Naive thymus-derived CD8-positive, alpha-beta T cell (primary cell): Measurements from ENCODE around the gene CASP1. TPM values are rescaled to one million over a fixed set of nuclear protein-coding genes. Genes with fewer than 3 reads are reported as not detected.
"Not testable (repeated sequence)": the region's sequence is repeated elsewhere in the genome, so short reads cannot be mapped to it uniquely, and the experiment has no call there.

Experiments
- ATAC-seq, 2 donors: fragments of 150-1000 bp; cut with Tn5 transposase in 1 of 2; sonication (Bioruptor Pico), chemical (Tn5 transposase) in 1 of 2; 1 replicate in 1 of 2; 2 replicates in 1 of 2; pipeline ENCODE4 v1.10.0; 2021; ENCODE audit warnings: mild to moderate bottlenecking in 2 of 2, moderate library complexity in 2 of 2
- POLR2A ChIA-PET: fragments of 350-600 bp; sonication (Branson Sonifier 250); formaldehyde crosslinking; loops from one replicate; lab custom pipeline; 2021; ENCODE audit warnings: antibody characterized with exemption; lab: Charles Lee
- DNase-seq, 10 donors: peaks; one replicate each; pipeline versions ENCODE4 v3.0.0 to v3.0.0-alpha.2; 2020 to 2022
- H3K27ac Mint-ChIP-seq, 10 donors: one replicate each; pipeline ENCODE4 v1.8.0; 2020 to 2022; ENCODE audit warnings: mild to moderate bottlenecking in 10 of 10, mixed read lengths in 10 of 10, moderate library complexity in 4 of 10, inconsistent platforms in 1 of 10
- H3K27me3 Mint-ChIP-seq, 5 donors: one replicate each; pipeline ENCODE4 v1.8.0; 2021 to 2022; ENCODE audit warnings: mixed read lengths in 5 of 5
- H3K36me3 Mint-ChIP-seq, 3 donors: one replicate each; pipeline ENCODE4 v1.8.0; 2020 to 2022; ENCODE audit warnings: mixed read lengths in 3 of 3, mild to moderate bottlenecking in 2 of 3, inconsistent platforms in 1 of 3
- H3K4me1 Mint-ChIP-seq, 4 donors: one replicate each; pipeline ENCODE4 v1.8.0; 2021 to 2022; ENCODE audit warnings: mixed read lengths in 4 of 4
- H3K4me3 Mint-ChIP-seq, 10 donors: one replicate each; pipeline ENCODE4 v1.8.0; 2020 to 2022; ENCODE audit warnings: mild to moderate bottlenecking in 10 of 10, mixed read lengths in 10 of 10, moderate library complexity in 6 of 10, inconsistent platforms in 1 of 10
- H3K9me3 Mint-ChIP-seq, 9 donors: one replicate each; pipeline ENCODE4 v1.8.0; 2020 to 2022; ENCODE audit warnings: mixed read lengths in 9 of 9, mild to moderate bottlenecking in 3 of 9, inconsistent platforms in 1 of 9, moderate library complexity in 1 of 9
- polyA plus RNA-seq, 3 donors: library from polyadenylated mRNA; unstranded; fragments of 300-500 nt; fragmentation: Illumina TruSeq; gene quantifications; one replicate each; pipeline ENCODE4 v1.2.3, GENCODE V29; 2021
- total RNA-seq, 8 experiments: library from RNA in 2 of 8; stranded (reverse) in 2 of 8; gene quantifications; one replicate each; pipeline ENCODE4 v1.2.3 and lab custom pipeline; 2021 to 2026

CASP1 gene
- total and polyA plus RNA-seq, 5 experiments from 2014 or later = 42.8 to 96.1 (median 63.9) TPM

DNA sequence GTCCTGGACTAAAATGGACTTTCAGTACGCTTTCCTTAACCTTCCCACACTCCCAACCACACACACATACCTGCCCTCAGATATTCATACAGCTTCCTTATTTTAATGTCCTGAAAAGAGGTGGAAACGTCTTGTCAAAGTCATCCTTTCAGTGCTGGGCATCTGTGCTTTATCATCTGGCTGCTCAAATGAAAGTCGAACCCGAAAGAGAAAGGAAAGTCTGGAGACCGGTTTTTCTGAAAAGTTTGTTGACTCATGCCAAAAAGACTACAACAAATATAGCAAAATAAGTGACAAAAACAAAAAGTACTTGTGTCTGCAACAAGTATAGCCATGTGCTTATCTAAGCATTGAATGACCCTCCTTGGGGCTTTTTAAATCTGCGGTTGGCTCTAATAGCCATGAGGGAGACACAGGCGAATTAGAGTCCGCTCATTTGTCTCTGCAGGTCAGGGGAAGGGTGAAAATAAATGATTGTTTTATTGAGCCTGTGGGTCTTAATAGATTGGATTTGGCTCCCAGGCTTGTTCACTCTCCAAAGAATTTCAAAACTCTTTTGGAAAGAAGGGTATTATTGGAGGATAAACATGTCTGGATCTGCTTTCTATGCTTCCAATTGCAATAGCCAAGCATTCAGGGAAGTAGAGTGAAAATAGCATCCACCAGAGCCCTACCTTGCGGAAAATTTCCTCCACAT lies 28.4 kb upstream of the CASP1 start:
- H3K4me3 Mint-ChIP-seq, H3K4me1 Mint-ChIP-seq, H3K27ac Mint-ChIP-seq: not testable (repeated sequence)

DNA sequence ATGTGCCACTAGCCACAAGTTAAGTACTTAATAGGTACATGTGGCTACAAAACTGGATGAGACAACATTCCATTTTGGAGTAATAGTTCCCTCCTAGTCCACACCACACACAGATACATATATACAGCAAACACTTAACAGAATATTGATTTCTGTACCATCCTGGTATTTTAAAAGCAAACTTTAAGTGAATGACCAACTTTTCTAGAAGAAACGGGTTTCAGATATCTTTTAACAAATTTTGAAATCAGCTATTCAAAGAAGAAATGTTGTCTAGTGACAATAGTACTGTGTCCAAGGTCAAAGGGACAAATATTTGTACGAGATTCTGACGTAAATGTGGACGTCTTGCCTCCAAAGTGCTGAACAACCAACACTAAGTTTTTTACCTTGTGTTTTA lies 22.5 kb upstream of the CASP1 start:
- Mint-ChIP-seq H3K4me3 (no peak overlapping the region), H3K4me1 (peaks cover 0 to 2% (median 0%) of the 10 kb centered on the region in 4 donors), H3K27ac (no peak overlapping the region), H3K27me3 (peaks cover 0 to 15% (median 2%) of the 10 kb centered on the region in 5 donors), H3K9me3 (no peaks in the 10 kb centered on the region), H3K36me3 (no peaks in the 10 kb centered on the region)
- ATAC-seq (no peak), DNase-seq (no peak)
- POLR2A ChIA-PET = interaction anchor here (0.6 kb wide), 1 partner anchor 44 kb away, joined by 3 read pairs; no protein-coding TSS in a partner anchor

More for the DNA sequence above, 28.4 kb upstream of the CASP1 start:
- H3K9me3 Mint-ChIP-seq, ATAC-seq, DNase-seq, H3K36me3 Mint-ChIP-seq, POLR2A ChIA-PET: not testable (repeated sequence)
- H3K27me3 Mint-ChIP-seq = peaks cover 0 to 15% (median 0%) of the 10 kb centered on the region in 5 donors

DNA sequence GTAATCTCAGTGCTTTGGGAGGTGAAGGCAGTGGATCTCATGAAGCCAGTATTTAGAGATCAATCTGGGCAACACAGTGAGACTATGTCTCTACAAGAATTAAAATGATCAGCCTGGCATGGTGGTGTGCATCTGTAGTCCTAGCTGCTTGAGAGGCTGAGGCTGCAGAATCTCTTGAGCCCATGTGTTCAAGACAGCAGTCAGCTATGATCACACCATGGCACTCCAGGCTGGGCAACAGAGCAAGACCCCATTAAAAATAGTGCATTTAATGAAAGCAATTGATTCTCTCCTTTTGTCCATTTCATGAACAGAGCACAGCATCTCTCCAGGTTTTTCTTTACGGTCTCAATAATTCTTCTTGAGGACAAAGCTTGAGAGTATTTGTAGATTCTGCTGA lies 21.5 kb upstream of the CASP1 start:
- Mint-ChIP-seq H3K27me3 (peaks cover 0 to 15% (median 2%) of the 10 kb centered on the region in 5 donors), H3K4me3 (no peak overlapping the region), H3K36me3 (no peaks in the 10 kb centered on the region), H3K4me1 (peaks cover 0 to 2% (median 0%) of the 10 kb centered on the region in 4 donors), H3K27ac (no peak overlapping the region), H3K9me3 (no peaks in the 10 kb centered on the region)
- ATAC-seq (no peak), DNase-seq (no peak)
- POLR2A ChIA-PET = no interaction called here

DNA sequence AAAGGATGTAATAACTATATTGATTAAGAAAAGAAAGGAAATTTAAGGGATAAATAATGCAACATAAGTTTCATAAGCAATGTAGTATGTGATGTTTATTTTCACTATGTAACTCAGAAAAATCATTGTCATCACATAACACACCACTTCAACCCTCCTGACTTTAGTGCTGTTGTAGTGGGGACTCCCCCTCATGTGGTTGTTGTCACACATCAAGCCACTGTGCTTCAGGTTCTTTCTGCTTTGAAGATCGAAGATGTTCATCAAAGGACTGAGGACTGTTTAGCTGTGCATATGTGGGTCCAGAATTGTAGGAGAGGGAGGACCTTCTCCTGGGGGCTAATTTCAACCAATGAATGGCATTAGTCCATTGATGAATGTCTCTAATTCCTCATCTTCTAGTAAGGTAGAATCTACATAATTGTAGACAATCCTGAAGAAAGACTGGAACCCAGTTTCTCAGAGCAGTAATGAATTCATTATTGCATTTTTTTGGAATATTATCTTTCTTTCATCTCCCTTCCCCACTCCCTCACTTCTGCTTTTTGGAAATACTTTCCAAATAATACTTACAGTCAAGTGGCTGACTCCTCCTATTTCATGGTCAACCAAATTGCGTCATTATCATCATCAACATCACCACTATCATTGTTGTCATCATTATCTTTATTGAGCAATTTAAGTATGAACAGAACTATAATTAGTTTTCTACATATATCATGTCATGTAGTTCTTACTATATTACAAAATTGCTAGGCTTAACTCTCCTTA lies 20.0 kb upstream of the CASP1 start:
- no peak overlapping the region for H3K27ac Mint-ChIP-seq
- H3K4me1 Mint-ChIP-seq = peaks cover 0 to 2% (median 0%) of the 10 kb centered on the region in 4 donors
- H3K36me3 Mint-ChIP-seq = no peaks in the 10 kb centered on the region
- ATAC-seq (peak in 1 of 2 donors; percentile 75), DNase-seq (peak in 1 of 10 donors; percentile 21)
- H3K4me3 Mint-ChIP-seq = no peak overlapping the region
- peaks cover 0 to 4% (median under 1%) of the 10 kb centered on the region in 5 donors for H3K27me3 Mint-ChIP-seq
- POLR2A ChIA-PET = no interaction called here
- no peaks in the 10 kb centered on the region for H3K9me3 Mint-ChIP-seq

DNA sequence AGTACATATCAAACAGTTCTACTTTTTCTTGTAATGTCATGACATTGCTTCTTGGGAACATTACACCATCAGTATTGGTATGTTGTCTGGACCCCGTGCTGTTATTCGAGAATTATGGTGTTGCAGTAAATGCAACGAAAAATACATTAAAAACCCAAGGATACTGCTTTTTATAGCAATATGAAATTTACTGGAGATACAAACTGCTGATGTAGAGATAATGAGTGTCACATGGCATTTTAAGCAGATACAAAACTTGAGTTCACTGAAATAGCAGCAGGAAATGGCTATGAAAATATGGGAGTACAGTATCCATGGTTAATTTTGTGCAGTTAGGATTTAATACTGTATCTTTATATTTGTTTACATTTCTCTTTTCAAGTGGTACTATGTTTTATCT lies 17.5 kb upstream of the CASP1 start:
- Mint-ChIP-seq H3K4me3 (no peak overlapping the region), H3K27ac (no peak overlapping the region), H3K4me1 (peaks cover 0 to 2% (median 0%) of the 10 kb centered on the region in 4 donors), H3K36me3 (no peaks in the 10 kb centered on the region), H3K9me3 (no peaks in the 10 kb centered on the region), H3K27me3 (peaks cover 0 to 4% (median 0%) of the 10 kb centered on the region in 5 donors)
- POLR2A ChIA-PET = no interaction called here
- no peak for DNase-seq
- ATAC-seq = no peak

DNA sequence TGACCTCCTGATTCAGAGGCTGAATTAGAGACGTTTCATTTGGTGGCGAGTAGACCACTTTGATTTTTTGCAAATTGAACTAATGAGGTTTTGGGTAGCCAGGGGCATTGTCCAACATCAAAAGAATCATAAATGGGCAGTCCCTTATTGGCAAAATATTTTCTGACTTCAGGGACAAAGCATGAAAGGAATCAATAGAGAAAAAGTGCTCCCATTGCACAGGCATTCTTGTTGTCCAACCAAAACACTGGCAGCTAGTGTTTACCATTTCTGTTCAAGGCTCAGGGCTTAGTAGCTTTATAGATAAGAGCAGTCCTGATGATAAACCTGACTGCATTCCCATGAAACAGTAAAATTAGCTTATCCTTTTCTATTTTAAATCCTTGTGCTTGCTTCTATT lies 16.6 kb upstream of the CASP1 start:
- DNase-seq (no peak), ATAC-seq (no peak)
- Mint-ChIP-seq H3K9me3 (no peaks in the 10 kb centered on the region), H3K27ac (no peak overlapping the region), H3K27me3 (peaks cover 0 to 4% (median 0%) of the 10 kb centered on the region in 5 donors), H3K4me3 (no peak overlapping the region), H3K36me3 (no peaks in the 10 kb centered on the region), H3K4me1 (peaks cover 0 to 5% (median under 1%) of the 10 kb centered on the region in 4 donors)
- POLR2A ChIA-PET = no interaction called here

DNA sequence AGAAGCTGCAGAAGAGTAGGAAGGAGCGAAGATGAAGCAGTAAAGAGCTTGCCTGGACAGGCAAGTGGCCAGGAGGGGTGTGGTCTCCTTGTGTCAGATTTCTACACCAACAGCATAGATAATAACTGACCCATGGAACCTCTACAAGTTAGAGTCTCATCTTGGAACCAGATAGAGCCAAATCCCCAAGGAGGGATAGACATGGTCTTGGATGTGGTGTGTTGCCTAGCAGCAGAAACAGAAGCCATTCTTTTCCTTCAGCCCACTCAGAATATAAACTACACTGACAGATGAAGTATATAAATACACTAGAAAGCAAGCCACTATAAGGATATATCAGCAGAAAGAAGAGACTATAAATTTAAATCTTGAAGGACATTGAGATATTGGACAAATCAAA lies 14.5 kb upstream of the CASP1 start:
- no peak overlapping the region for H3K4me3 Mint-ChIP-seq
- no peaks in the 10 kb centered on the region for H3K9me3 Mint-ChIP-seq
- POLR2A ChIA-PET = interaction anchor here (0.7 kb wide), 1 partner anchor 14 kb away, joined by 3 read pairs; no protein-coding TSS in a partner anchor
- no peak overlapping the region for H3K27ac Mint-ChIP-seq
- H3K4me1 Mint-ChIP-seq = peaks cover 4 to 18% (median 16%) of the 10 kb centered on the region in 4 donors
- ATAC-seq (no peak), DNase-seq (no peak)
- H3K36me3 Mint-ChIP-seq = no peaks in the 10 kb centered on the region
- peaks cover 0 to 2% (median 0%) of the 10 kb centered on the region in 5 donors for H3K27me3 Mint-ChIP-seq

DNA sequence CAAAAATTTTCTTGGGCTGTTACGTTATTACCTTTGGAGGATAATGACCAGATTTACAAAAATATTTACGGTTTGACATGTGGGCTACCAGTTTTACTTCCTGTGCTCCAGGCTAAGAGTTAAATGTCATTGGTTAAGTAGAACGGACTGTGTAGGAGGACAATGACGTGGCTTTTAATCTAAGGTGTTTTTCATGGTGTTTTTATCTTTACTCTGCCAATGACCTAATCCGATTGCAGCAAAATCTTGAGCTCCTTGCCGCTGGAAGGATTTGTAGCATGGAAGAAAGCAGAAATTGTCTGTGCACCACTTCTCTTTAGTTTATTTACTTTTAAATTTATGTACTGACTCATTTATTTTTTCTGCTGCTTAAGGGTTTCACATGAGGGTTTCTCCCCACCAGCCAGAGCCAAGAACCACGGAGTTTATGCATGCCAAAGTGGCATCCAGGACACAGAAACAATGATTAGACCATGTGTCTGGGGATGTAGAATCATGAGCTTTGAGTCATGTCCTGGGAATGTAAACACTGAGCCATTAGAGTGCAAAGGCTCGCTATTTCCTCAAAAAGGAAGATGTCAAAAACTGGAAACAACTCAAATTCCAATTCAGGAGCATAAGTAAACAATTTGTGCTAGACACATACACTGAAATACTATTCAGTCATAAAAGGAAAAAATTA lies 12.1 kb upstream of the CASP1 start:
- Mint-ChIP-seq H3K27me3 (peaks cover 0 to 2% (median 0%) of the 10 kb centered on the region in 5 donors), H3K27ac (peak overlapping the region in 3 of 10 donors; percentile 9 to 52 (median 9)), H3K4me1 (peaks cover 13 to 38% (median 36%) of the 10 kb centered on the region in 4 donors), H3K9me3 (no peaks in the 10 kb centered on the region), H3K4me3 (peak overlapping the region in 1 of 10 donors; percentile 31), H3K36me3 (peaks cover 0 to 4% (median 0%) of the 10 kb centered on the region in 3 donors)
- DNase-seq (no peak), ATAC-seq (no peak)
- POLR2A ChIA-PET = no interaction called here

DNA sequence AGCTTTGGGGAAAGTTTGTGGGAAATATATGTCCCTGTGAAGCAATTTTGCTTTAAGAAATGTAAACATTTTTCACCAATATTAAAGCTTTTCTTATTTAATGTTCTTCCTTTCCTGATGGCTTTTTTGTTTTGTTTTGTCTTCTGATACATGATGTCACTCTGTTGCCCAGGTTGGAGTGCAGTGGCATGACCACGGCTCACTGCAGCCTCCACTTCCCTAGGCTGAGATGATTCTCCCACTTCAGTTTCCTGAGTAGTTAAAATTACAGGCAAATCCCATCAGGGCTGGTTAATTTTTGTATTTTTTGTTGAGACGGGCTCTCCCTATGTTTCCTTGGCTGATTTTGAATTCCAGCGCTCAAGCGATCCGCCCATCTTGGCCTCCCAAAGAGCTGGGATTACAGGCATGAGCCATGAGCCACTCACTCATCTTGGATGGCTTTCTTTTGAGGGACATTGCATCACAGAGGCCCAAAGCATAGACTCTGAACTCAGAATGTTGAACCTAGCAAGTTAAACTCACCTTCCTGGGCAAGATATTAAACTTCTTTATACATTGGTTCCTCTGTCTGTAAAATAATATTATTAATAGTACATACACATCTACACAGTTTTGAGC lies 10.8 kb upstream of the CASP1 start:
- POLR2A ChIA-PET = interaction anchor here (0.8 kb wide), 1 partner anchor 10 kb away, joined by 4 read pairs; no protein-coding TSS in a partner anchor
- Mint-ChIP-seq H3K9me3 (no peaks in the 10 kb centered on the region), H3K4me1 (peaks cover 18 to 50% (median 46%) of the 10 kb centered on the region in 4 donors), H3K27ac (peak overlapping the region; percentile 86 to 100 (median 98)), H3K27me3 (peaks cover 0 to 2% (median 0%) of the 10 kb centered on the region in 5 donors), H3K4me3 (peak overlapping the region; percentile 89 to 100 (median 98)), H3K36me3 (peaks cover 10 to 15% (median 11%) of the 10 kb centered on the region in 3 donors)
- ATAC-seq = no peak
- DNase-seq = no peak

DNA sequence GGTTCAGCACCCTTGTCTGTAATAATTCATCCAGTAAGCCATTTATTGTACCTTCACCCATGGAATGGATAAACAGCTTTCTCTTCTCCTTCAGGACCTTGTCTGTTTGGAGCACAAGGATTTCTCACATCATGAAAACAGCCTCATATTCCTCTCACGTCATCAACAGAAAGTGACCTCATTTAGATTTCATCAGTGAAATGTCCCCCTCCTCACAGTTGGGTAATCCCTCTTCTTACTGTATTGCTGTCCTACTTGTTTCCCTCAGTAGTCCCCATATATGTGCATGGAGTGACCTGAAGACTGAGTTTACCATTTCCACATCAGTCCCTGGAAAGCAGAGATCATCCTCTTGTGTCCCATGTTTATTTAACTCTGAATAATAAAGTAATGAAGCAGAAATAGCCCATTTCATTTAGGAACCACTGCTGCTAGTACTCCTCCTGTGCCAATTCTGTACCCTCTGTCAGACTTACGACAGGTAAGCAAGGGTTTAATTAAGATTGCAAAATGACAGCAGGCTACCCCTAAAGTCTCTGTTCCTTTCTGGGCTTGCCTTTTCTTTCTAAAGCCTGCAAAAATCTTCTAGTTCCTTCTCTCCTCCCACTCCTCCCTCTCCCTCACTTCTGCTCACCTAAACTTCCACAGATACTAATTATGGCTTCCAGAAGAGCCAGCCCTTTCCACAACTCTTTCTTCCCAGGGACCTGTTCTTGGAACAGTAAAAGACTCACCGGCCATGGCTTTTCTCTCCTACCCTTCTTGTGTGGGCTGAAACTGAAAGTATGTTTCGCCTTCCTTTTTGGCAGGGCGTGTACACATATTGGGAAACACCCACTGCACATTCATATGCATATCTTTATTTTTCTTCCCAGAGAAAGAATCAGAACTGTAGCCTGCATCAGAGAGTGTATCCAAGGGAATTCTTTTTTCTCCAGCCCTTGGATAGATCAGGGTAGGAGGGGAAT lies 9.9 kb upstream of the CASP1 start, which contains the start of gene CARD16:
CARD16 (minus strand) TSS at position 779 of the 968 bp plus-strand sequence; CDS start at position 741, 38 bp downstream.
- POLR2A ChIA-PET = interaction anchor here (0.8 kb wide), 1 partner anchor 9 kb away, joined by 4 read pairs; no protein-coding TSS in a partner anchor
- peaks cover 19 to 24% (median 21%) of the 10 kb centered on the region in 3 donors for H3K36me3 Mint-ChIP-seq
- not testable (repeated sequence) for H3K9me3 Mint-ChIP-seq, H3K27me3 Mint-ChIP-seq
- peak within 1 kb of the TSS; percentile 89 to 100 (median 98) for H3K4me3 Mint-ChIP-seq
- H3K4me1 Mint-ChIP-seq = peaks cover 20 to 53% (median 49%) of the 10 kb centered on the region in 4 donors
- peak in 8 of 10 donors; percentile 5 to 57 (median 30) for DNase-seq
- H3K27ac Mint-ChIP-seq = peak within 1 kb of the TSS; percentile 86 to 100 (median 98)
- peak; percentile 90 to 97 for ATAC-seq

DNA sequence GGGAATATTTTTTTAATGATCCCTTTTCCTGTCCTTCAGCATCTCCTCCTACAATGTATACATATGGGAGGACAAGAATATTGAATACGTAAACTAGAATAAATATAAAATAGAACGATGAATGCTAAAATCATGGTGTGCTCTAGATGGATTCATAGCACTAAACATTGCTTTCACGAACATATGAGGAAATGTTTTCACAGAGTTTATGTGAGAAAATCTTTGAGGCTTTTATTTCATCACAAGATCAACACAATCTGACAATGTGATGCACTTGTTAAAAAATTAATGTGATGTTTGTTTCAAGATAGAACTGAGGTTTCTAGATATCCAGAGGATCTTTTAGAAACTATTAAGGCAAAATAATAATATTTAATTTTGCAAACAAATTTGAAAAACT lies 7.2 kb upstream of the CASP1 start:
- Mint-ChIP-seq H3K9me3 (peaks cover 0 to 2% (median 0%) of the 10 kb centered on the region in 9 donors), H3K36me3 (peaks cover 36 to 44% (median 41%) of the 10 kb centered on the region in 3 donors), H3K4me3 (peak overlapping the region in 7 of 10 donors; percentile 5 to 99 (median 56)), H3K27me3 (no peaks in the 10 kb centered on the region), H3K4me1 (peaks cover 20 to 53% (median 49%) of the 10 kb centered on the region in 4 donors), H3K27ac (no peak overlapping the region)
- POLR2A ChIA-PET = no interaction called here
- DNase-seq = no peak
- ATAC-seq = no peak
